ENCODE data around the gene PITPNC1.

Gene PITPNC1

DNA sequence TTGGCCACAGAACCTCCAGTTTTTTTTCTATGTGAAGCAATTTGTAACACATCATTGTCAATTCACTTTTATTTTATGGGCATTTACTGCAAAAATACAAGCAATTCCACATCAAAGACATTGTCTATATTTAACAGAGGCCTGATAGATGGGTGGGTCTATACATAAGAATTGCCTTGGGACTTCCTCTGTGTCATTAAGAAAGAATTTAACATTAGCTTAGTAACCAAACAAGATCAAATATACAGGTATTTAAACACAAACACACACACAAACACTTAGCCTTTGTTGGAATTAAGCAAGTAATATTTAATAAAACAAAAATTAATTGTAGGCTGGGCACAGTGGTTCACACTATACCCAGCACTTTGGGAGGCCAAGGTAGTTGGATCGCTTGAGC is 4.3 kb upstream of the PITPNC1 start:
- no peak for DNase-seq (ENCODE audit: low spot score)
- no peak for TF ChIP-seq CTCF (IDR thresholded peaks at IDR 0.05; ENCODE audit: extremely low read depth, insufficient read depth, missing control alignments)
- in situ Hi-C loops (cut with MboI; ENCODE audit: low pct_unique_long_range_greater_than_20kb, low sequenced_read_pairs, unreplicated experiment) = loop anchor here (10.0 kb wide), 1 partner anchor 312 kb away; no protein-coding TSS in a partner anchor

- TF ChIP-seq CTCF (IDR thresholded peaks at IDR 0.05; ENCODE audit: extremely low read depth, insufficient read depth, missing control alignments) = peak; percentile 90
- in situ Hi-C loops (cut with MboI; ENCODE audit: low pct_unique_long_range_greater_than_20kb, low sequenced_read_pairs, unreplicated experiment) = loop anchor here (10.0 kb wide), 1 partner anchor 310 kb away; no protein-coding TSS in a partner anchor
- peak; percentile 78 for DNase-seq (ENCODE audit: low spot score)
Measured at GRCh38 chr17:67374329-67375053, 2.6 kb upstream of the PITPNC1 start.

DNA sequence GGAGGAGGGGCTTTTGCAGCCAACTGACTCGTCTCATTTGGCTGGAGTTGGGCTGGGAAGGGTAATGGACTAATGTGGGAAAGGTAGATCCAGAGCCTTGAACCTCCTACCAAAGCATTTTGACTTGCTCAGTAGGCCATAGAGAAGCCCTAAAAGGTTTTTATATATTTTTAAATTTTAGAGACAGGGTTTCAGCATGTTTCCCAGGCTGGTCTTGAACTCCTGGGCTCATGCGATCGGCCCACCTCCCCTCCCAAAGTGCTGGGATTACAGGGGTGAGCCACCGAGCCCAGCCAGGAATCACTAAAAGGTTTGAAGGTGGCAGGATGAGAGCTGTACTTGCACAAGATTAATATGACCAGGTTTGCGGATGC is 2.0 kb upstream of the PITPNC1 start:
- in situ Hi-C loops (cut with MboI; ENCODE audit: low pct_unique_long_range_greater_than_20kb, low sequenced_read_pairs, unreplicated experiment) = loop anchor here (10.0 kb wide), 1 partner anchor 310 kb away; no protein-coding TSS in a partner anchor
- no peak for DNase-seq (ENCODE audit: low spot score)
- no peak for TF ChIP-seq CTCF (IDR thresholded peaks at IDR 0.05; ENCODE audit: extremely low read depth, insufficient read depth, missing control alignments)

GRCh38 chr17:67375716-67376115 is 1.4 kb upstream of the PITPNC1 start:
- in situ Hi-C loops (cut with MboI; ENCODE audit: low pct_unique_long_range_greater_than_20kb, low sequenced_read_pairs, unreplicated experiment) = loop anchor here (10.0 kb wide), 1 partner anchor 309 kb away; no protein-coding TSS in a partner anchor
- no peak for TF ChIP-seq CTCF (IDR thresholded peaks at IDR 0.05; ENCODE audit: extremely low read depth, insufficient read depth, missing control alignments)

GRCh38 chr17:67376415-67376736 is 705 bp upstream of the PITPNC1 start:
- no peak for DNase-seq (ENCODE audit: low spot score)
- in situ Hi-C loops (cut with MboI; ENCODE audit: low pct_unique_long_range_greater_than_20kb, low sequenced_read_pairs, unreplicated experiment) = loop anchor here (10.0 kb wide), 1 partner anchor 308 kb away; no protein-coding TSS in a partner anchor
- TF ChIP-seq CTCF (IDR thresholded peaks at IDR 0.05; ENCODE audit: extremely low read depth, insufficient read depth, missing control alignments) = no peak

More at GRCh38 chr17:67375716-67376115, 1.4 kb upstream of the PITPNC1 start:
- DNase-seq (ENCODE audit: low spot score) = no peak

DNA sequence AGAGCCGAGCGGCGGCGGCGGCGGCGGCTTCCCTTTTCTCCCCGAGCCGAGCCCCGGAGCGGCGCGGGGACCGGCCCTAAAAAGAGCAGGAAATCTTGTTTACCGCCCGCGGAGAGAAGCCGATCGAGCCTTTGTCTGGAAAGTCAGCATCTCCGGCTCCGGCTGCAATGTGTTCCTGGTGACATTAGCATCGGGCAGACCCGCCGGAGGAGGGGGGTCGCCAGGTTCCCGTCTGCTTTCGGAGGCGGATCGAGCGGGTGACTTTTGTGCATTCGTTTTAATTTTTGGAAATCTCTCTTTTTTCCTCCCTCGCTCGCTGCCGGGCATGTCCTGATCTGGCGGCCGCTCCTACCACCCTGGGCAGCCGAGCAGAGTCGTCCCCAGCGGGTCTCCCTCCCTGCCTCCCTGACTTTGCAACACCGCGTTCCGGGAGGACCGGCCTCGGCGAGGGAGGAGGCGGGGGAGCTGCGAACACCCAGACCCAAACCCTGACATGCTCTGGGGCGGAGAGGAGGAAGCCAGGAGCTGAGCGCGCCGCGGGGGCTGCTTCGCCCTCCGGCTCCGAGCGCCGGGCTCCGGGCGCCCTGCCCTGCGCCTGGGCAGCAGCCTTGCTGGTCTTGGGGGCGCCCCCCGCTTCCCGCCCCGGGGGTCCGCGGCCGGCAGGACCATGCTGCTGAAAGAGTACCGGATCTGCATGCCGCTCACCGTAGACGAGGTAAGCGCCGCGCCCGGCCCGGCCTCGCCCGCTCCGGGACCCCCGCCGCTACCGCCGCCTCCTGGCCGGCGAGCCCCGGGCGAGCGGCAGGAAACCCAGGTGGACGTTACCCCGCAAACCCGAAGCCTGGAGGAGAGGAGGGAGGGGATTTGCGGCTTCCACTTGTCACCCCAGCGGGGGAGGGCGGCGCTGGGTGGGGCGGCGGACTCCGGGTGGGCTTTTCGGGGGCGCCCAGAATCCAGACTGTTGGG is 690 bp downstream of the PITPNC1 start:
- DNase-seq (ENCODE audit: low spot score) = peak; percentile 71
- in situ Hi-C loops (cut with MboI; ENCODE audit: low pct_unique_long_range_greater_than_20kb, low sequenced_read_pairs, unreplicated experiment) = loop anchor here (10.0 kb wide), 1 partner anchor 307 kb away; no protein-coding TSS in a partner anchor
- TF ChIP-seq CTCF (IDR thresholded peaks at IDR 0.05; ENCODE audit: extremely low read depth, insufficient read depth, missing control alignments) = peak; percentile 59
